Dendritic cell treated with granulocyte-macrophage colony-stimulating factor and Interleukin-4, amounts not matched to agents 40 ng/mL and 50 ng/mL, for 4 days (primary cell): ENCODE data around the gene CHTOP.
A peak's percentile ranks its signal among the peaks of the same experiment; 100 is the strongest.

Experiments used
- H3K27ac Mint-ChIP-seq: one replicate; pipeline ENCODE4 v1.8.0; 2022; ENCODE audit warnings: mild to moderate bottlenecking, mixed read lengths
- H3K27me3 Mint-ChIP-seq: one replicate; pipeline ENCODE4 v1.8.0; 2022; ENCODE audit warnings: mild to moderate bottlenecking, mixed read lengths
- H3K36me3 Mint-ChIP-seq: one replicate; pipeline ENCODE4 v1.8.0; 2022; ENCODE audit warnings: low read depth, mixed read lengths
- H3K4me1 Mint-ChIP-seq: one replicate; pipeline ENCODE4 v1.8.0; 2022; ENCODE audit warnings: low read depth, mixed read lengths
- H3K4me3 Mint-ChIP-seq: one replicate; pipeline ENCODE4 v1.8.0; 2022; ENCODE audit warnings: mild to moderate bottlenecking, moderate library complexity, mixed read lengths
- H3K9me3 Mint-ChIP-seq: one replicate; pipeline ENCODE4 v1.8.0; 2022; ENCODE audit warnings: mixed read lengths
- intact Hi-C: fragments of 100-400 bp; cut with micrococcal nuclease; formaldehyde crosslinking; loops from one replicate; pipeline ENCODE4 v1.15.0; 2022

CHTOP gene

DNA sequence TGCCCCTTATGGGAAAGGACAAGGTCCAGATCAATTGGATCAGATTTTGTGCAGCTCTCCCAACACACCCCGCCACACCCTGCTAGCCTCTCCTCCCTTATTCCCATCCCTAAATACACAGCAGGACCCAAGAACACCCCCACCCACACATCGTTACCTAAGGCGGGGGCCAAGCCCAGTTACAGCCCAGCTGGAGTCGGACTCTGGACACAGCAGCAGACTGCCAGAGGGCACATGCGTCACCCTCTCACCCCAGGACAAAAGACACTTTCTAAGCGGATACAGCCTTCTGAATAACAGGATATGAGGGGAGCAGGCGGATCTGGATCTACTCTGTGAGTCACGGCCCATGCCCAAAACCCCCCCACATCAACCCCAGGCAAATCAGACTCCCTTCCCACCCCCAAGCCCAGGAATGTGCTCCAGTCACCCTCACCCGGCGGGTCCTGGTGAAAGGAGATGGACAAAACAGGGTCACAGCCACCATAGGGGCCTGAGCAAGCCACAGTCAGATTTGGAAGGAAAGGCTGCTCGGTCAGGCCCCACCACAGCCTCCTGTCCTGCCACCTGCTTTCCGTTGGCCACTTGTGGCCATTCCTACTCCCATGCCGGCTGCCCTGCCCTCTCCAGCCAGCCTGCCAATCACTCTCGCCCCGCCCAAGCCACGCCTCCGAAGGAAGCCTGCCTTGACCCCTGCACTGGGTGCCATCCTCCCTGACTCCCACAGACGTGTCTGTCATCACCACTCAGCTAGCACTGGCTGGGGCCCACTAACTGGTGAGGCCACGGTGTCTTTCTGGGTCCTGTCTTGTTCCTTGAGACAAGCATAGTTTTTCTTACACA lies 24.9 kb upstream of the CHTOP start:
- peaks cover 1% of the 10 kb centered on the region for H3K27me3 Mint-ChIP-seq
- no peak overlapping the region for H3K4me3 Mint-ChIP-seq
- H3K9me3 Mint-ChIP-seq, result no peaks in the 10 kb centered on the region
- peak overlapping the region; percentile 2 for H3K27ac Mint-ChIP-seq
- H3K4me1 Mint-ChIP-seq, result peaks cover 42% of the 10 kb centered on the region
- no peaks in the 10 kb centered on the region for H3K36me3 Mint-ChIP-seq
- intact Hi-C loops, result no loop called here

GRCh38 chr1:153609585-153609907 lies 24.3 kb upstream of the CHTOP start:
- Mint-ChIP-seq H3K4me3 (no peak overlapping the region), H3K36me3 (no peaks in the 10 kb centered on the region), H3K27ac (peak overlapping the region; percentile 10), H3K27me3 (peaks cover 1% of the 10 kb centered on the region), H3K9me3 (no peaks in the 10 kb centered on the region), H3K4me1 (peaks cover 42% of the 10 kb centered on the region)
- intact Hi-C loops, result no loop called here

- intact Hi-C loops, result no loop called here
- peaks cover 42% of the 10 kb centered on the region for H3K4me1 Mint-ChIP-seq
- H3K9me3 Mint-ChIP-seq, result no peaks in the 10 kb centered on the region
- H3K4me3 Mint-ChIP-seq, result no peak overlapping the region
- H3K27ac Mint-ChIP-seq, result peak overlapping the region; percentile 10
- no peaks in the 10 kb centered on the region for H3K36me3 Mint-ChIP-seq
- peaks cover 1% of the 10 kb centered on the region for H3K27me3 Mint-ChIP-seq
Observed at GRCh38 chr1:153610334-153610733, 23.5 kb upstream of the CHTOP start.

GRCh38 chr1:153610811-153611301 lies 23.0 kb upstream of the CHTOP start:
- Mint-ChIP-seq H3K4me1 (peaks cover 46% of the 10 kb centered on the region), H3K27me3 (peaks cover 1% of the 10 kb centered on the region), H3K36me3 (no peaks in the 10 kb centered on the region), H3K27ac (no peak overlapping the region), H3K9me3 (no peaks in the 10 kb centered on the region), H3K4me3 (no peak overlapping the region)
- intact Hi-C loops, result no loop called here

DNA sequence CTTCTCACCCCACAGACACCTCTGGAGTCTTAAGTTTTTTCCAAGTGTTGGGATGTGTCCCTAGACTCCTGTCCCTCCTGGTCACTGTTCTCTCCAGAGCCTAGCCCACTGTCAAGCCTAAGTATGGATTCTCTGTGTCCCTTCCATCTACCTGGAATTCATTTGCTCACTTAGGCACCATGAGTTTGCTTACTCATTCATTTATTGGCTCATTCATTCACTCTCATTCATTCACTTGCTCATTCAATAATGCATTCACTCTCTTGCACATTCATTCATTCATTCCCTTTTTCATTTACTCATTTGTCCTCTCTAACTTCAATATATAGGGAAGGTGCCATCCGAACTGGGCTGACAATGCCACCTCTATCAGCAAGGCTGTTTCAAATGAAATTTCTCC lies 22.5 kb upstream of the CHTOP start:
- peaks cover 51% of the 10 kb centered on the region for H3K4me1 Mint-ChIP-seq
- H3K4me3 Mint-ChIP-seq, result no peak overlapping the region
- H3K27me3 Mint-ChIP-seq, result peaks cover 1% of the 10 kb centered on the region
- no peaks in the 10 kb centered on the region for H3K9me3 Mint-ChIP-seq
- intact Hi-C loops, result no loop called here
- no peaks in the 10 kb centered on the region for H3K36me3 Mint-ChIP-seq
- H3K27ac Mint-ChIP-seq, result no peak overlapping the region

DNA sequence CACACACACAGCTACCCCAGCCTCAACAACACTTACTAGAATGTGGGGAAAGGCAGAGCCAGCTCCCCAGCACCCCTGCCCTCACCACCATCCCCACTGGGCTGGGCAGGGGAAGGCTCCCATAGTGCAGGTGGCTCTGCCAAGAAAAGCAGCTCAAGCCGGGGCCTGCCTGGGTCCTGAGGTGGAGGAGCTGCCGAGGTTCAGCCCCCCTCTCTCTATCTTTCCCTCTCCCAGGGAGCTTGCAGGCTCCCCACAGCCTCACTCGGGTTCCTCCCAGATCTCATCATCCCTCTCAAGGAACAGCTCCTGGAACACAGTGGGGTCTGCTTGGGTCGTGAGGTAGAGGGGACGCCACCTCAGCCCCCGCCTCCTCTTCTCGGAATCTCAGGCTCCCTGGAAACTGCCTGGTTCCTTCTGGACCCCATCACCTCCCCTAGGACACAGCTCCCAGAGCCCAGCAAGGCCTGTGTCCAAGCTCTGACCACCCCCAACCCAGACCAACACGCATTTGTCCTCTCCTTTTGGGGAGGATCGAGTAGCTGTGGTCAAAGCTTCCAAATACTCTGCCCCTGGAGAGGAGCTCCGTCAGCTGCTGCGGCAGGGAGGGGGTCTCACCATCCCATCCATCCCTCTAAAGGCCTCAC lies 21.6 kb upstream of the CHTOP start:
- Mint-ChIP-seq H3K27ac (peak overlapping the region; percentile 15), H3K27me3 (peaks cover 2% of the 10 kb centered on the region), H3K4me3 (no peak overlapping the region), H3K9me3 (no peaks in the 10 kb centered on the region), H3K4me1 (peaks cover 60% of the 10 kb centered on the region), H3K36me3 (no peaks in the 10 kb centered on the region)
- intact Hi-C loops, result no loop called here

DNA sequence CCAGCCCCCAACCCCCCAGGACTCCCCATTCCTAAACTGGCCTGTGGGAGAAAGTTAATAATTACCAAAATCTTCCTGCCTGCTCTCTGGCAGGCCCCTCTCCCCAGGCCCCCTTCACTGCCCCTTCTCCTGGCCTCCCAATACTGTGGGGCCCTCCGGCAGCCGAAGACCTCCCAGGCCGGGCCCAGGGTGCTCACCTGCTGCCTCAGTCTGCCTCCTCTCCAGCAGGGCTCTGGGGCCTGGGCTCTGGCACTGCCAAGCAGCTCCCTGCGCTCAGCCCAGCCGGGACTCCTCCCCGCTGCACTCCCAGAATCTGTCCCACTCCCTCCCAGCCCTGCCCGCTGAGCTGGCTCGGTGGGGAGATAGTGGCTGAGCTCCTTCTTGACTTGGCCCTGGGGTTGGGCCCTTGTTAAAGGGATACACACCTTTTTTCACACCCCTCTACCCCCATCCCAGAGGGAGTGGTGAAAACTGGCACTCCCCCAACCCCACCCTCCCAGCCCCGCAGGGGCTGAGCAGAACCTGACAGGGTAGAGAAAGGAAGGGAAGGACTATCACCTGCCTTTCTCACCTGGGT lies 21.0 kb upstream of the CHTOP start, which contains the start of gene S100A16:
Gene S100A16, minus strand, starts transcription at position 383 of the 577 bp plus-strand sequence. CDS start 4,986 bp downstream, outside the sequence.
- Mint-ChIP-seq H3K4me3 (no peak within 1 kb of the TSS), H3K27ac (peak within 1 kb of the TSS; percentile 15), H3K9me3 (no peaks in the 10 kb centered on the region), H3K4me1 (peaks cover 65% of the 10 kb centered on the region), H3K27me3 (peaks cover 2% of the 10 kb centered on the region), H3K36me3 (no peaks in the 10 kb centered on the region)
- intact Hi-C loops, result no loop called here

DNA sequence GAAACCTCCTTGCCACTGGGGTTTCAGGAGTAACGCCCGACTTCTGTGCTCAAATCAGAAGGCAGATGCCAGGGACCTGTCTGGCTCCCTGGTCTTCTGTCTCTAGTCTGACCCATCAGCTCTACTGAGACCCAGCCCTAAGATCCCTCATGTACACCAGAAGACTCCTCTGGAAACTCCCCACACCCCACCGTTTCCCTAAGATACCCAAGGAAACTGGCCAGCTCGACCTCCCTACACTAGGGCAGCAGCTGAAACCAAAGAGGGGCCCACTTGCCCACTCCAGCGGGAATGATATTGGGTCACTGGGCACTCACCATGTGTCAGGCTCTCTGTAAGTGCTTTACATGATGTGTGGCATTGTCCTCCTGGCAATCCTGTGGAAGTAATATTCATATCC lies 20.5 kb upstream of the CHTOP start:
- H3K4me3 Mint-ChIP-seq, result no peak overlapping the region
- no peaks in the 10 kb centered on the region for H3K9me3 Mint-ChIP-seq
- H3K4me1 Mint-ChIP-seq, result peaks cover 61% of the 10 kb centered on the region
- intact Hi-C loops, result no loop called here
- H3K36me3 Mint-ChIP-seq, result no peaks in the 10 kb centered on the region
- peaks cover 2% of the 10 kb centered on the region for H3K27me3 Mint-ChIP-seq
- no peak overlapping the region for H3K27ac Mint-ChIP-seq

DNA sequence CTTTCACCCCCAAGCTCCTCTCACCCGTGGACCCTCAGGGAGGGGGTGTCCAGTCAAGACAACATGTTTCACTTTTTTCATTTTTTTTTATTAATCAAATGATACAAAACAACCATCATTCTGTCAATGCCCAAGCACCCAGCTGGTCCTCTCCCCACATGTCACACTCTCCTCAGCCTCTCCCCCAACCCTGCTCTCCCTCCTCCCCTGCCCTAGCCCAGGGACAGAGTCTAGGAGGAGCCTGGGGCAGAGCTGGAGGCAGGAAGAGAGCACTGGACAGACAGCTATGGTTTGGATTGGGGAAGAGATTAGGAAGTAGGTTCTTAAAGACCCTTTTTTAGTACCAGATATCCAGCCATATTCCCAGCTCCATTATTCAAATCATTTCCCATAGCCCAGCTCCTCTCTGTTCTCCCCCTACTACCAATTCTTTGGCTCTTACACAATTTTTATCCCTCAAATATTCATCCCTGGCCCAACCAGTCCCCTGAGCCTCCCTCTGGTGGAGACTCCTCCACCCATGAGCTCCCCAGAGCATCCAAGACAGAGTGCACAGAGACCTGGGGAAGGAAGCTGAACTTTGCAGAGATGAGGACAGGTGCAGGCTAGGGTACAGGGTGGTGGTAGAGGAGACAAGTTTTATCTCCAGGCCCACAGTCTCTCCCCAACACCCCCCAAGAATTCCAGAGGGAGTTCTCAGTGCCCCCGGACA lies 19.5 kb upstream of the CHTOP start:
- no peaks in the 10 kb centered on the region for H3K9me3 Mint-ChIP-seq
- no peak overlapping the region for H3K27ac Mint-ChIP-seq
- intact Hi-C loops, result no loop called here
- H3K27me3 Mint-ChIP-seq, result peaks cover 2% of the 10 kb centered on the region
- no peaks in the 10 kb centered on the region for H3K36me3 Mint-ChIP-seq
- peaks cover 58% of the 10 kb centered on the region for H3K4me1 Mint-ChIP-seq
- no peak overlapping the region for H3K4me3 Mint-ChIP-seq

- no peaks in the 10 kb centered on the region for H3K9me3 Mint-ChIP-seq
- intact Hi-C loops, result no loop called here
- H3K4me3 Mint-ChIP-seq, result no peak overlapping the region
- H3K27ac Mint-ChIP-seq, result no peak overlapping the region
- H3K4me1 Mint-ChIP-seq, result peaks cover 53% of the 10 kb centered on the region
- no peaks in the 10 kb centered on the region for H3K36me3 Mint-ChIP-seq
- peaks cover 2% of the 10 kb centered on the region for H3K27me3 Mint-ChIP-seq
Observed at GRCh38 chr1:153614906-153615305, 19.0 kb upstream of the CHTOP start.

- H3K4me1 Mint-ChIP-seq, result peaks cover 48% of the 10 kb centered on the region
- no peak overlapping the region for H3K4me3 Mint-ChIP-seq
- peaks cover 2% of the 10 kb centered on the region for H3K27me3 Mint-ChIP-seq
- H3K9me3 Mint-ChIP-seq, result no peaks in the 10 kb centered on the region
- intact Hi-C loops, result no loop called here
- H3K36me3 Mint-ChIP-seq, result no peaks in the 10 kb centered on the region
- no peak overlapping the region for H3K27ac Mint-ChIP-seq
Observed at GRCh38 chr1:153615406-153615805, 18.5 kb upstream of the CHTOP start.

- Mint-ChIP-seq H3K4me1 (peaks cover 39% of the 10 kb centered on the region), H3K36me3 (no peaks in the 10 kb centered on the region), H3K4me3 (no peak within 1 kb of the TSS), H3K9me3 (no peaks in the 10 kb centered on the region), H3K27me3 (peaks cover 2% of the 10 kb centered on the region), H3K27ac (peak within 1 kb of the TSS; percentile 36)
- intact Hi-C loops, result loop anchor here (2.0 kb wide), 1 partner anchor 44 kb away; no protein-coding TSS in a partner anchor
Observed at GRCh38 chr1:153616144-153616916, 17.5 kb upstream of the CHTOP start, which contains the start of gene S100A14. TSS of gene S100A14 (minus strand) at chr1:153616325. CDS start at chr1:153615858, 467 bp downstream.

DNA sequence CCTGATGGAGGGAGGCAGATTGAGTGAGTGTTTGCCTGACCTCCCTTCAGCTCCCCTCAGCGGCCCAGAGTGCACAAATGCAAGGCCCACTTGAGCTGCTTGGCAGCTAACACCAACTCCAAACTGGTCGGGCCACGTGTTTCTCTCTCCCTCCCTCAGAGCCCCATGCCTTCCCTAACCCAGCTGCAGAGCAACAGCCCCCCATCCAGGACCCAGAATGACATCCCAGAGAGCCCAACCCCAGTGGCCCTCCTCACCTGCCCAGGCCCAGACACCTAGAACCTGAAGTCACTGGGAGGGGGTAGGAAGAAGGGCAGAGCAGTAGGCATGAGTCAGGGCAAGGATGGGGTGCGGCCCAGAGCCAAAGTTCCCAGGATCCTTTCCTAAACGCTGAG lies 17.0 kb upstream of the CHTOP start:
- intact Hi-C loops, result loop anchor here (1.0 to 2.0 kb wide), 2 partner anchors 44 to 106 kb away; no protein-coding TSS in a partner anchor
- H3K4me1 Mint-ChIP-seq, result peaks cover 33% of the 10 kb centered on the region
- peaks cover 2% of the 10 kb centered on the region for H3K27me3 Mint-ChIP-seq
- peak overlapping the region; percentile 36 for H3K27ac Mint-ChIP-seq
- H3K36me3 Mint-ChIP-seq, result no peaks in the 10 kb centered on the region
- H3K9me3 Mint-ChIP-seq, result no peaks in the 10 kb centered on the region
- no peak overlapping the region for H3K4me3 Mint-ChIP-seq
